HepG2 (cell line): ENCODE measurements around the gene TAT. TPM values are rescaled to one million over a fixed set of nuclear protein-coding genes. Genes with fewer than 3 reads are reported as not detected.

Source experiments
- AKAP8 ChIP-seq: sonication (generic); formaldehyde crosslinking; IDR thresholded peaks from 2 replicates; pipeline ENCODE4 v1.5.1; 2020; ENCODE audit warnings: mild to moderate bottlenecking, missing genetic modification reagents
- ATF1 ChIP-seq: IDR thresholded peaks from 2 replicates; pipeline ENCODE4 v1.6.1; 2016; ENCODE audit warnings: mild to moderate bottlenecking, control low read depth
- CHD2 ChIP-seq: IDR thresholded peaks from 2 replicates; pipeline ENCODE4 v1.6.1; 2011; ENCODE audit warnings: low read depth, low read length, improper control_type of control experiment
- ERF ChIP-seq: IDR thresholded peaks from 2 replicates; pipeline ENCODE4 v1.6.1; 2018; ENCODE audit warnings: missing biosample characterization, missing genetic modification reagents
- FOXA1 ChIP-seq, 2 experiments: fragments of 450-650 bp in 1 of 2; sonication (generic) in 1 of 2; formaldehyde crosslinking in 1 of 2; IDR thresholded peaks; 2 replicates each; pipeline versions ENCODE4 v1.4.0 to v1.6.1; 2016 to 2020; ENCODE audit warnings: missing genetic modification reagents in 1 of 2
- HNRNPLL ChIP-seq: fragments of 200-400 bp; formaldehyde crosslinking; IDR thresholded peaks from 2 replicates; pipeline ENCODE4 v1.6.1; 2017; ENCODE audit warnings: mild to moderate bottlenecking, low read depth, low read length; ENCODE audit not compliant: poor library complexity, severe bottlenecking
- IKZF1 ChIP-seq: fragments of 450-650 bp; IDR thresholded peaks from 2 replicates; pipeline ENCODE4 v1.7.1; 2016
- NFE2 ChIP-seq: sonication (generic); formaldehyde crosslinking; IDR thresholded peaks from 2 replicates; pipeline ENCODE4 v1.4.0; 2020; ENCODE audit warnings: missing genetic modification reagents
- NFYB ChIP-seq: sonication (generic); formaldehyde crosslinking; IDR thresholded peaks from 2 replicates; pipeline ENCODE4 v1.4.0; 2020; ENCODE audit warnings: missing genetic modification reagents
- PPARG ChIP-seq: conservative IDR thresholded peaks from 2 replicates; pipeline ENCODE4 v1.6.1; 2016; ENCODE audit warnings: missing biosample characterization, missing genetic modification reagents
- SOX6 ChIP-seq, 2 experiments: fragments of 450-650 bp in 1 of 2; sonication (generic) in 1 of 2; formaldehyde crosslinking in 1 of 2; IDR thresholded peaks; 2 replicates each; pipeline versions ENCODE4 v1.4.0 to v1.6.1; 2017 to 2020; ENCODE audit warnings: antibody characterized with exemption in 1 of 2, mild to moderate bottlenecking in 1 of 2, missing genetic modification reagents in 1 of 2
- TAF15 ChIP-seq: fragments of 200-400 bp; formaldehyde crosslinking; IDR thresholded peaks from one replicate; pipeline ENCODE4 v1.6.1; 2018; ENCODE audit warnings: mild to moderate bottlenecking, low read depth, low read length; ENCODE audit not compliant: poor library complexity, severe bottlenecking
- TMF1 ChIP-seq: sonication (generic); formaldehyde crosslinking; IDR thresholded peaks from 2 replicates; pipeline ENCODE4 v1.8.1; 2022; ENCODE audit warnings: low read depth, missing genetic modification reagents
- ZBTB20 ChIP-seq: sonication (generic); formaldehyde crosslinking; IDR thresholded peaks from 2 replicates; pipeline ENCODE4 v1.8.1; 2023; ENCODE audit warnings: missing genetic modification reagents, low read depth, mild to moderate bottlenecking, borderline replicate concordance
- ZFY ChIP-seq: sonication (generic); formaldehyde crosslinking; IDR thresholded peaks from 2 replicates; pipeline ENCODE4 v1.4.0; 2020; ENCODE audit warnings: missing genetic modification reagents
- ZNF12 ChIP-seq: sonication (generic); formaldehyde crosslinking; IDR thresholded peaks from 2 replicates; pipeline ENCODE4 v1.5.0; 2020; ENCODE audit warnings: missing genetic modification reagents
- ZNF180 ChIP-seq: sonication (generic); formaldehyde crosslinking; IDR thresholded peaks from 2 replicates; pipeline ENCODE4 v1.4.0; 2020; ENCODE audit warnings: low read depth, missing genetic modification reagents, borderline replicate concordance
- ZNF205 ChIP-seq: IDR thresholded peaks from 2 replicates; pipeline ENCODE4 v1.6.1; 2018; ENCODE audit warnings: missing biosample characterization, missing genetic modification reagents
- ZNF235 ChIP-seq: sonication (generic); formaldehyde crosslinking; IDR thresholded peaks from 2 replicates; pipeline ENCODE4 v1.8.1; 2023; ENCODE audit warnings: mild to moderate bottlenecking, missing genetic modification reagents, borderline replicate concordance
- ZNF329 ChIP-seq: sonication (generic); formaldehyde crosslinking; IDR thresholded peaks from 2 replicates; pipeline ENCODE4 v1.9.0; 2021; ENCODE audit warnings: low read depth, mild to moderate bottlenecking, missing genetic modification reagents
- ZNF552 ChIP-seq: sonication (generic); formaldehyde crosslinking; IDR thresholded peaks from 2 replicates; pipeline ENCODE4 v1.9.0; 2022; ENCODE audit warnings: missing genetic modification reagents, mild to moderate bottlenecking, borderline replicate concordance
- ZNF781 ChIP-seq: sonication (generic); formaldehyde crosslinking; IDR thresholded peaks from 2 replicates; pipeline ENCODE4 v1.5.1; 2020; ENCODE audit warnings: borderline replicate concordance, mild to moderate bottlenecking, missing genetic modification reagents; ENCODE audit errors: not compliant biosample characterization
- ZNF792 ChIP-seq: IDR thresholded peaks from 2 replicates; pipeline ENCODE4 v1.6.1; 2016
- polyA plus RNA-seq, 8 experiments: library from polyadenylated mRNA; depleted of rRNA in 3 of 8; stranded (reverse) in 7 of 8; unstranded in 1 of 8; fragments of >200 nt; fragmentation: Illumina TruSeq in 4 of 8; extraction: Trizol in 4 of 8; gene quantifications; 2 replicates each; pipeline versions ENCODE4 v1.2.1 to v1.2.3, GENCODE V29; 2011 to 2016; ENCODE audit warnings: low read depth in 4 of 8, missing spikeins in 1 of 8, mixed read lengths in 1 of 8; ENCODE audit not compliant: insufficient read depth in 1 of 8
- total RNA-seq, 5 experiments: library from RNA; depleted of rRNA; stranded (reverse); fragments of >200 nt; fragmentation: Illumina TruSeq; extraction: Trizol; gene quantifications; 2 replicates each; pipeline ENCODE4 v1.2.3, GENCODE V29; 2016; ENCODE audit warnings: low read depth in 1 of 5
- TF ChIP-seq, protein P1 (sequence below): sonication (generic); formaldehyde crosslinking; IDR thresholded peaks from 2 replicates; pipeline ENCODE4 v1.8.0; 2022; ENCODE audit warnings: missing genetic modification reagents, mild to moderate bottlenecking, borderline replicate concordance
- TF ChIP-seq, protein P2 (sequence below): sonication (generic); formaldehyde crosslinking; IDR thresholded peaks from 2 replicates; pipeline ENCODE4 v1.4.0; 2020; ENCODE audit warnings: missing genetic modification reagents
- TF ChIP-seq, protein P3 (sequence below): IDR thresholded peaks from 2 replicates; pipeline ENCODE4 v1.6.1; 2016; ENCODE audit warnings: low read depth, borderline replicate concordance
- TF ChIP-seq, protein P4 (sequence below): IDR thresholded peaks from 2 replicates; pipeline ENCODE4 v1.6.1; 2018; ENCODE audit warnings: missing genetic modification reagents, mild to moderate bottlenecking, missing compliant biosample characterization

The TAT gene
- total and polyA plus RNA-seq, 2 of the 13 experiments (the other 11 are each of a cell fraction or from before 2014, with no cell fraction given) = 1.6 to 5.8 TPM

DNA sequence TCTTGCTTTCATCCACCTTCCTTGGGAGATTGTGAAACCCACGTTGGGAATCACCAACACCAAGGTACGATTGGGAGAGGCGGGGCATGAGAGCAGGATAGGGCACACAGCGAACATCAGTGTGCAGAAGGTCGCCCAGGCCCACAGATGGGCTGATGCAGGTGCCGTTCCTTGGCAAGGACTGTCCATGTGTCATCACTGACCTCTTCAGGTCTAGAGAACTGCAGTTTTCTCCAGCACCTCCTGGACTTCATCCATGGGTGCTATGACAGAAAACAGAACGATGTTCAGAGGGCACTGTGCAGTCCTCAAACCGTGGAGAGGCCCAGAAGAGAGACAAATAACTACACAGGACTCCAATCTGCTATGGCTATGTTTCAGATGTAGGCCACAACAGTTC, 23.9 kb upstream of the TAT start (continued):
- TF ChIP-seq, protein P1, sequence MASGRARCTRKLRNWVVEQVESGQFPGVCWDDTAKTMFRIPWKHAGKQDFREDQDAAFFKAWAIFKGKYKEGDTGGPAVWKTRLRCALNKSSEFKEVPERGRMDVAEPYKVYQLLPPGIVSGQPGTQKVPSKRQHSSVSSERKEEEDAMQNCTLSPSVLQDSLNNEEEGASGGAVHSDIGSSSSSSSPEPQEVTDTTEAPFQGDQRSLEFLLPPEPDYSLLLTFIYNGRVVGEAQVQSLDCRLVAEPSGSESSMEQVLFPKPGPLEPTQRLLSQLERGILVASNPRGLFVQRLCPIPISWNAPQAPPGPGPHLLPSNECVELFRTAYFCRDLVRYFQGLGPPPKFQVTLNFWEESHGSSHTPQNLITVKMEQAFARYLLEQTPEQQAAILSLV (CRISPR knock-in tag) = peak; percentile 50; the same call in 1 of the 2 replicates
- TF ChIP-seq, protein P2, sequence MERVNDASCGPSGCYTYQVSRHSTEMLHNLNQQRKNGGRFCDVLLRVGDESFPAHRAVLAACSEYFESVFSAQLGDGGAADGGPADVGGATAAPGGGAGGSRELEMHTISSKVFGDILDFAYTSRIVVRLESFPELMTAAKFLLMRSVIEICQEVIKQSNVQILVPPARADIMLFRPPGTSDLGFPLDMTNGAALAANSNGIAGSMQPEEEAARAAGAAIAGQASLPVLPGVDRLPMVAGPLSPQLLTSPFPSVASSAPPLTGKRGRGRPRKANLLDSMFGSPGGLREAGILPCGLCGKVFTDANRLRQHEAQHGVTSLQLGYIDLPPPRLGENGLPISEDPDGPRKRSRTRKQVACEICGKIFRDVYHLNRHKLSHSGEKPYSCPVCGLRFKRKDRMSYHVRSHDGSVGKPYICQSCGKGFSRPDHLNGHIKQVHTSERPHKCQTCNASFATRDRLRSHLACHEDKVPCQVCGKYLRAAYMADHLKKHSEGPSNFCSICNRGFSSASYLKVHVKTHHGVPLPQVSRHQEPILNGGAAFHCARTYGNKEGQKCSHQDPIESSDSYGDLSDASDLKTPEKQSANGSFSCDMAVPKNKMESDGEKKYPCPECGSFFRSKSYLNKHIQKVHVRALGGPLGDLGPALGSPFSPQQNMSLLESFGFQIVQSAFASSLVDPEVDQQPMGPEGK (CRISPR knock-in tag) = 0 out of 2 replicates have a peak, but pooled peaks have one; percentile 12
- no peak for TF ChIP-seq HNRNPLL
- peak; percentile 68; the same call in 1 of the 2 replicates for TF ChIP-seq ERF (CRISPR knock-in tag)
- TF ChIP-seq FOXA1 (IDR thresholded peaks at IDR 0.05) = no peak
- 0 out of 2 replicates have a peak, but pooled peaks have one; percentile 14 for TF ChIP-seq FOXA1 (CRISPR knock-in tag; IDR thresholded peaks at IDR 0.05)
- no peak for TF ChIP-seq ATF1 (CRISPR knock-in tag)
- no peak for TF ChIP-seq ZNF12 (CRISPR knock-in tag)
- TF ChIP-seq TMF1 (CRISPR knock-in tag) = no peak
- no peak for TF ChIP-seq NFYB (CRISPR knock-in tag)
- peak; percentile 67 for TF ChIP-seq PPARG (CRISPR knock-in tag)
- TF ChIP-seq ZNF552 = no peak
- TF ChIP-seq NFE2 (CRISPR knock-in tag) = no peak
- 0 out of 2 replicates have a peak, but pooled peaks have one; percentile 59 for TF ChIP-seq ZBTB20 (CRISPR knock-in tag)
- TF ChIP-seq ZNF329 = no peak
- TF ChIP-seq SOX6 (IDR thresholded peaks at IDR 0.05) = no peak
- TF ChIP-seq SOX6 (CRISPR knock-in tag; IDR thresholded peaks at IDR 0.05) = peak; percentile 69; the same call in 1 of the 2 replicates
- TF ChIP-seq ZNF781 (CRISPR knock-in tag) = peak; percentile 43
- TF ChIP-seq, protein P3, sequence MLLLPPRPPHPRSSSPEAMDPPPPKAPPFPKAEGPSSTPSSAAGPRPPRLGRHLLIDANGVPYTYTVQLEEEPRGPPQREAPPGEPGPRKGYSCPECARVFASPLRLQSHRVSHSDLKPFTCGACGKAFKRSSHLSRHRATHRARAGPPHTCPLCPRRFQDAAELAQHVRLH (CRISPR knock-in tag) = 0 out of 2 replicates have a peak, but pooled peaks have one; percentile 59
- peak; percentile 35; the same call in 1 of the 2 replicates for TF ChIP-seq ZFY (CRISPR knock-in tag)
- no peak for TF ChIP-seq AKAP8 (CRISPR knock-in tag)
- no peak for TF ChIP-seq TAF15
- TF ChIP-seq ZNF180 (CRISPR knock-in tag) = no peak
- TF ChIP-seq ZNF235 (CRISPR knock-in tag) = no peak
- no peak for TF ChIP-seq CHD2
- TF ChIP-seq ZNF205 (CRISPR knock-in tag) = no peak
- TF ChIP-seq ZNF792 (CRISPR knock-in tag) = no peak
- TF ChIP-seq IKZF1 = no peak
- TF ChIP-seq, protein P4, sequence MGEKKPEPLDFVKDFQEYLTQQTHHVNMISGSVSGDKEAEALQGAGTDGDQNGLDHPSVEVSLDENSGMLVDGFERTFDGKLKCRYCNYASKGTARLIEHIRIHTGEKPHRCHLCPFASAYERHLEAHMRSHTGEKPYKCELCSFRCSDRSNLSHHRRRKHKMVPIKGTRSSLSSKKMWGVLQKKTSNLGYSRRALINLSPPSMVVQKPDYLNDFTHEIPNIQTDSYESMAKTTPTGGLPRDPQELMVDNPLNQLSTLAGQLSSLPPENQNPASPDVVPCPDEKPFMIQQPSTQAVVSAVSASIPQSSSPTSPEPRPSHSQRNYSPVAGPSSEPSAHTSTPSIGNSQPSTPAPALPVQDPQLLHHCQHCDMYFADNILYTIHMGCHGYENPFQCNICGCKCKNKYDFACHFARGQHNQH (CRISPR knock-in tag) = peak; percentile 45; the same call in 1 of the 2 replicates
